HepG2 (cell line): ENCODE results near the gene KCNE2. TPM values are rescaled to one million over a fixed set of nuclear protein-coding genes. Genes with fewer than 3 reads are reported as not detected.

ENCODE experiments used
- AKAP8 ChIP-seq: sonication (generic); formaldehyde crosslinking; IDR thresholded peaks from 2 replicates; pipeline ENCODE4 v1.5.1; 2020; ENCODE audit warnings: mild to moderate bottlenecking, missing genetic modification reagents
- CEBPG ChIP-seq: IDR thresholded peaks from 2 replicates; pipeline ENCODE4 v1.6.1; 2016
- CREB1 ChIP-seq, 2 experiments: fragments of 450-650 bp in 1 of 2; IDR thresholded peaks; 2 replicates each; pipeline ENCODE4 v1.6.1; 2016 to 2017; ENCODE audit warnings: control low read depth in 1 of 2, mild to moderate bottlenecking in 1 of 2, missing compliant biosample characterization in 1 of 2, missing genetic modification characterization in 1 of 2
- E2F5 ChIP-seq: sonication (generic); formaldehyde crosslinking; conservative IDR thresholded peaks from 2 replicates; pipeline ENCODE4 v1.4.0; 2020; ENCODE audit warnings: missing genetic modification reagents
- EED ChIP-seq: sonication (generic); formaldehyde crosslinking; IDR thresholded peaks from 2 replicates; pipeline ENCODE4 v1.5.0; 2020; ENCODE audit warnings: mild to moderate bottlenecking, missing genetic modification reagents
- ETS1 ChIP-seq: sonication (generic); formaldehyde crosslinking; IDR thresholded peaks from 2 replicates; pipeline ENCODE4 v1.4.0; 2020; ENCODE audit warnings: missing genetic modification reagents
- GLI4 ChIP-seq: sonication (generic); formaldehyde crosslinking; IDR thresholded peaks from 2 replicates; pipeline ENCODE4 v1.5.1; 2020; ENCODE audit warnings: missing genetic modification reagents, mild to moderate bottlenecking, moderate library complexity, borderline replicate concordance
- HOXA9 ChIP-seq: sonication (generic); formaldehyde crosslinking; IDR thresholded peaks from 2 replicates; pipeline ENCODE4 v1.8.1; 2022; ENCODE audit warnings: missing genetic modification reagents, mild to moderate bottlenecking, moderate library complexity, borderline replicate concordance
- KLF13 ChIP-seq: sonication (generic); formaldehyde crosslinking; IDR thresholded peaks from 2 replicates; pipeline ENCODE4 v1.4.0; 2020; ENCODE audit warnings: mild to moderate bottlenecking, missing genetic modification reagents
- KLF16 ChIP-seq, 2 experiments: sonication (generic) in 1 of 2; formaldehyde crosslinking in 1 of 2; IDR thresholded peaks; 2 replicates each; pipeline versions ENCODE4 v1.6.1 to v1.8.0; 2016 to 2023; ENCODE audit warnings: missing genetic modification reagents in 2 of 2, missing compliant biosample characterization in 1 of 2
- LRRFIP1 ChIP-seq: sonication (generic); formaldehyde crosslinking; conservative IDR thresholded peaks from 2 replicates; pipeline ENCODE4 v1.4.0; 2020; ENCODE audit warnings: missing genetic modification reagents
- MED1 ChIP-seq: sonication (generic); formaldehyde crosslinking; IDR thresholded peaks from 2 replicates; pipeline ENCODE4 v1.4.0; 2020; ENCODE audit warnings: missing genetic modification reagents
- MXD1 ChIP-seq: sonication (generic); formaldehyde crosslinking; IDR thresholded peaks from 2 replicates; pipeline ENCODE4 v1.4.0; 2020; ENCODE audit warnings: mild to moderate bottlenecking, missing genetic modification reagents
- NCOA1 ChIP-seq: sonication (generic); formaldehyde crosslinking; IDR thresholded peaks from 2 replicates; pipeline ENCODE4 v1.9.0; 2021; ENCODE audit warnings: missing genetic modification reagents
- NFKBIZ ChIP-seq: IDR thresholded peaks from 2 replicates; pipeline ENCODE4 v1.6.1; 2018; ENCODE audit warnings: missing genetic modification reagents, missing compliant biosample characterization
- PITX1 ChIP-seq: sonication (generic); formaldehyde crosslinking; IDR thresholded peaks from 2 replicates; pipeline ENCODE4 v1.5.1; 2020; ENCODE audit warnings: mild to moderate bottlenecking, missing genetic modification reagents
- RNF2 ChIP-seq: fragments of 450-650 bp; conservative IDR thresholded peaks from 2 replicates; pipeline ENCODE4 v1.6.1; 2016; ENCODE audit warnings: low read depth
- SYNCRIP ChIP-seq: fragments of 200-400 bp; formaldehyde crosslinking; IDR thresholded peaks from 2 replicates; pipeline ENCODE4 v1.6.1; 2018; ENCODE audit warnings: mild to moderate bottlenecking, low read depth, low read length; ENCODE audit not compliant: insufficient read depth
- TFAP4 ChIP-seq: sonication (generic); IDR thresholded peaks from 2 replicates; pipeline ENCODE4 v1.6.1; 2016; ENCODE audit warnings: low read depth, borderline replicate concordance
- THAP11 ChIP-seq: IDR thresholded peaks from 2 replicates; pipeline ENCODE4 v1.6.1; 2016; ENCODE audit warnings: missing biosample characterization, missing genetic modification reagents
- TP53 ChIP-seq: sonication (generic); formaldehyde crosslinking; conservative IDR thresholded peaks from 2 replicates; pipeline ENCODE4 v1.4.0; 2020; ENCODE audit warnings: missing genetic modification reagents
- ZBTB1 ChIP-seq: sonication (generic); formaldehyde crosslinking; IDR thresholded peaks from 2 replicates; pipeline ENCODE4 v1.4.0; 2020; ENCODE audit warnings: missing genetic modification reagents, borderline replicate concordance
- ZNF180 ChIP-seq: sonication (generic); formaldehyde crosslinking; IDR thresholded peaks from 2 replicates; pipeline ENCODE4 v1.4.0; 2020; ENCODE audit warnings: low read depth, missing genetic modification reagents, borderline replicate concordance
- ZNF326 ChIP-seq: sonication (generic); formaldehyde crosslinking; IDR thresholded peaks from 2 replicates; pipeline ENCODE4 v1.4.0; 2020; ENCODE audit warnings: missing genetic modification reagents, borderline replicate concordance
- ZNF563 ChIP-seq: sonication (generic); formaldehyde crosslinking; IDR thresholded peaks from 2 replicates; pipeline ENCODE4 v1.8.0; 2022; ENCODE audit warnings: mild to moderate bottlenecking, moderate library complexity, missing genetic modification reagents
- ZNF598 ChIP-seq: sonication (generic); formaldehyde crosslinking; IDR thresholded peaks from 2 replicates; pipeline ENCODE4 v1.5.1; 2020; ENCODE audit warnings: mild to moderate bottlenecking, missing genetic modification reagents, borderline replicate concordance
- ZNF713 ChIP-seq: sonication (generic); formaldehyde crosslinking; IDR thresholded peaks from 2 replicates; pipeline ENCODE4 v1.4.0; 2020; ENCODE audit warnings: mild to moderate bottlenecking, missing genetic modification reagents
- ZSCAN9 ChIP-seq: IDR thresholded peaks from 2 replicates; pipeline ENCODE4 v1.6.1; 2016; ENCODE audit warnings: borderline replicate concordance
- polyA plus RNA-seq, 8 experiments: library from polyadenylated mRNA; depleted of rRNA in 3 of 8; stranded (reverse) in 7 of 8; unstranded in 1 of 8; fragments of >200 nt; fragmentation: Illumina TruSeq in 4 of 8; extraction: Trizol in 4 of 8; gene quantifications; 2 replicates each; pipeline versions ENCODE4 v1.2.1 to v1.2.3, GENCODE V29; 2011 to 2016; ENCODE audit warnings: low read depth in 4 of 8, missing spikeins in 1 of 8, mixed read lengths in 1 of 8; ENCODE audit not compliant: insufficient read depth in 1 of 8
- total RNA-seq, 5 experiments: library from RNA; depleted of rRNA; stranded (reverse); fragments of >200 nt; fragmentation: Illumina TruSeq; extraction: Trizol; gene quantifications; 2 replicates each; pipeline ENCODE4 v1.2.3, GENCODE V29; 2016; ENCODE audit warnings: low read depth in 1 of 5

KCNE2 gene
- total and polyA plus RNA-seq, 2 of the 13 experiments (the other 11 are each of a cell fraction or from before 2014, with no cell fraction given) = not detected

GRCh38 chr21:34351786-34352241 lies 12.0 kb upstream of the KCNE2 start (continued):
- no peak for TF ChIP-seq LRRFIP1 (CRISPR knock-in tag)
- TF ChIP-seq EED (CRISPR knock-in tag) = no peak
- no peak for TF ChIP-seq NFKBIZ
- TF ChIP-seq SYNCRIP = no peak
- no peak for TF ChIP-seq TFAP4
- no peak for TF ChIP-seq ETS1 (CRISPR knock-in tag)
- TF ChIP-seq ZNF326 = no peak
- TF ChIP-seq HOXA9 (CRISPR knock-in tag) = no peak
- TF ChIP-seq CREB1 (IDR thresholded peaks at IDR 0.05) = no peak
- no peak for TF ChIP-seq CREB1 (CRISPR knock-in tag; IDR thresholded peaks at IDR 0.05)
- TF ChIP-seq MXD1 (CRISPR knock-in tag) = no peak
- no peak for TF ChIP-seq ZNF713 (CRISPR knock-in tag)
- no peak for TF ChIP-seq ZNF180 (CRISPR knock-in tag)
- TF ChIP-seq ZNF563 (CRISPR knock-in tag) = no peak
- no peak for TF ChIP-seq RNF2
- TF ChIP-seq GLI4 (CRISPR knock-in tag) = no peak
- no peak for TF ChIP-seq E2F5 (CRISPR knock-in tag)
- no peak for TF ChIP-seq AKAP8
- TF ChIP-seq ZSCAN9 (CRISPR knock-in tag) = no peak
- no peak for TF ChIP-seq CEBPG (CRISPR knock-in tag)
- no peak for TF ChIP-seq KLF13 (CRISPR knock-in tag)
- TF ChIP-seq PITX1 (CRISPR knock-in tag) = 0 out of 2 replicates have a peak, but pooled peaks have one; percentile 22
- TF ChIP-seq TP53 = no peak
- TF ChIP-seq THAP11 (CRISPR knock-in tag) = peak; percentile 48
- peak; percentile 48; the same call in 1 of the 2 replicates for TF ChIP-seq MED1 (CRISPR knock-in tag)
- peak in 1 of 2 experiments; percentile 39; a peak in 1 of 4 replicates for TF ChIP-seq KLF16 (CRISPR knock-in tag; IDR thresholded peaks at IDR 0.05)
- TF ChIP-seq ZNF598 (CRISPR knock-in tag) = no peak
- no peak for TF ChIP-seq ZBTB1 (CRISPR knock-in tag)
- no peak for TF ChIP-seq NCOA1 (CRISPR knock-in tag)
